WTC11 (cell line): Measurements from ENCODE around the gene FPGT. TPM values are rescaled to one million over a fixed set of nuclear protein-coding genes. Genes with fewer than 3 reads are reported as not detected.

Source experiments
- ATAC-seq: fragments of 200-7000 bp; cut with Tn5 transposase; 2 replicates; pipeline ENCODE4 v1.10.0; 2021; ENCODE audit warnings: mild to moderate bottlenecking, moderate library complexity
- CTCF ChIA-PET: fragments of 300-600 bp; sonication (Branson Sonifier 250); formaldehyde crosslinking; loops from one replicate; lab custom pipeline; 2021; ENCODE audit warnings: antibody characterized with exemption; lab: Charles Lee
- POLR2A ChIA-PET: fragments of 350-600 bp; sonication (Branson Sonifier 250); formaldehyde crosslinking; loops from one replicate; lab custom pipeline; 2021; ENCODE audit warnings: antibody characterized with exemption; lab: Charles Lee
- DNase-seq: peaks from one replicate; pipeline ENCODE4 v3.0.0; 2021; ENCODE audit warnings: low spot score
- H3K27ac Mint-ChIP-seq: 2 replicates; pipeline ENCODE4 v1.8.0; 2021; ENCODE audit warnings: mixed read lengths
- H3K27me3 Mint-ChIP-seq: 2 replicates; pipeline ENCODE4 v1.8.0; 2021; ENCODE audit warnings: low read depth, mild to moderate bottlenecking, moderate library complexity, mixed read lengths
- H3K36me3 Mint-ChIP-seq: 2 replicates; pipeline ENCODE4 v1.8.0; 2021; ENCODE audit warnings: mixed read lengths
- H3K4me1 Mint-ChIP-seq: 2 replicates; pipeline ENCODE4 v1.8.0; 2022; ENCODE audit warnings: mixed read lengths
- H3K4me3 Mint-ChIP-seq: 2 replicates; pipeline ENCODE4 v1.8.0; 2021; ENCODE audit warnings: mild to moderate bottlenecking, moderate library complexity, mixed read lengths
- H3K9me3 Mint-ChIP-seq: 2 replicates; pipeline ENCODE4 v1.8.0; 2021; ENCODE audit warnings: mixed read lengths
- ARID4B ChIP-seq: sonication (generic); formaldehyde crosslinking; IDR thresholded peaks from 2 replicates; pipeline ENCODE4 v1.8.0; 2023; ENCODE audit warnings: missing genetic modification reagents, mild to moderate bottlenecking, borderline replicate concordance
- CREB1 ChIP-seq: sonication (generic); formaldehyde crosslinking; IDR thresholded peaks from 2 replicates; pipeline ENCODE4 v1.8.0; 2023; ENCODE audit warnings: mild to moderate bottlenecking, missing genetic modification reagents
- CTCF ChIP-seq: fragments of 200-600 bp; IDR thresholded peaks from 2 replicates; pipeline ENCODE4 v1.8.0; 2022; ENCODE audit warnings: antibody characterized with exemption
- ETV6 ChIP-seq: sonication (generic); formaldehyde crosslinking; IDR thresholded peaks from 2 replicates; pipeline ENCODE4 v1.8.1; 2022; ENCODE audit warnings: mild to moderate bottlenecking, missing genetic modification reagents
- FOXP4 ChIP-seq: sonication (generic); formaldehyde crosslinking; IDR thresholded peaks from 2 replicates; pipeline ENCODE4 v1.8.0; 2022; ENCODE audit warnings: mild to moderate bottlenecking, missing genetic modification reagents
- GABPB1 ChIP-seq: sonication (generic); formaldehyde crosslinking; IDR thresholded peaks from 2 replicates; pipeline ENCODE4 v1.8.1; 2023; ENCODE audit warnings: mild to moderate bottlenecking, missing genetic modification reagents
- JUN ChIP-seq: sonication (generic); formaldehyde crosslinking; IDR thresholded peaks from 2 replicates; pipeline ENCODE4 v1.8.0; 2023; ENCODE audit warnings: mild to moderate bottlenecking, missing genetic modification reagents
- NR2C2 ChIP-seq: sonication (generic); formaldehyde crosslinking; IDR thresholded peaks from 2 replicates; pipeline ENCODE4 v1.8.0; 2022; ENCODE audit warnings: mild to moderate bottlenecking, missing genetic modification reagents
- PREB ChIP-seq: sonication (generic); formaldehyde crosslinking; IDR thresholded peaks from 2 replicates; pipeline ENCODE4 v1.8.1; 2022; ENCODE audit warnings: mild to moderate bottlenecking, missing genetic modification reagents, moderate library complexity, borderline replicate concordance
- RELA ChIP-seq: sonication (generic); formaldehyde crosslinking; IDR thresholded peaks from 2 replicates; pipeline ENCODE4 v1.8.1; 2022; ENCODE audit warnings: missing genetic modification reagents, mild to moderate bottlenecking, borderline replicate concordance
- SMAD3 ChIP-seq: sonication (generic); formaldehyde crosslinking; IDR thresholded peaks from 2 replicates; pipeline ENCODE4 v1.8.0; 2022; ENCODE audit warnings: missing genetic modification reagents, mild to moderate bottlenecking, borderline replicate concordance
- TCF7 ChIP-seq: sonication (generic); formaldehyde crosslinking; IDR thresholded peaks from 2 replicates; pipeline ENCODE4 v1.8.0; 2022; ENCODE audit warnings: mild to moderate bottlenecking, low read depth, missing genetic modification reagents, moderate library complexity
- TEAD1 ChIP-seq: sonication (generic); formaldehyde crosslinking; IDR thresholded peaks from 2 replicates; pipeline ENCODE4 v1.8.0; 2022; ENCODE audit warnings: mild to moderate bottlenecking, missing genetic modification reagents
- TP53 ChIP-seq: sonication (generic); formaldehyde crosslinking; IDR thresholded peaks from 2 replicates; pipeline ENCODE4 v1.8.1; 2023; ENCODE audit warnings: mild to moderate bottlenecking, missing genetic modification reagents
- ZNF138 ChIP-seq: sonication (generic); formaldehyde crosslinking; conservative IDR thresholded peaks from 2 replicates; pipeline ENCODE4 v1.8.1; 2022; ENCODE audit warnings: mild to moderate bottlenecking, moderate library complexity, missing genetic modification reagents
- ZNF532 ChIP-seq: fragments of 250-450 bp; sonication (Bioruptor Pico); IDR thresholded peaks from 2 replicates; pipeline ENCODE4 v1.9.0; 2021; ENCODE audit warnings: mild to moderate bottlenecking, borderline replicate concordance
- total RNA-seq: library from RNA; stranded (reverse); gene quantifications from 3 replicates; pipeline ENCODE4 v1.2.3, GENCODE V29; 2021

FPGT gene
- total RNA-seq, 1 experiment from 2014 or later: 3.9 TPM

- no peak for TF ChIP-seq ZNF532
- TF ChIP-seq SMAD3 (CRISPR knock-in tag): no peak
- no peak for TF ChIP-seq GABPB1
- TF ChIP-seq PREB (CRISPR knock-in tag): no peak
- no peak for TF ChIP-seq ZNF138
- TF ChIP-seq NR2C2 (CRISPR knock-in tag): no peak
- TF ChIP-seq JUN (CRISPR knock-in tag): no peak
- no peak for TF ChIP-seq CREB1 (CRISPR knock-in tag)
These were observed 39.0 kb downstream of the FPGT start (continued) for GRCh38 chr1:74237035-74237434.

- H3K36me3 Mint-ChIP-seq: no peaks in the 10 kb centered on the region
- peaks cover 43% of the 10 kb centered on the region for H3K27me3 Mint-ChIP-seq
- no peak overlapping the region for H3K4me3 Mint-ChIP-seq
- no peaks in the 10 kb centered on the region for H3K4me1 Mint-ChIP-seq
- TF ChIP-seq CTCF (no peak), TP53 (CRISPR knock-in tag) (no peak), FOXP4 (CRISPR knock-in tag) (no peak), ETV6 (CRISPR knock-in tag) (no peak), ARID4B (CRISPR knock-in tag) (no peak), RELA (CRISPR knock-in tag) (no peak), TCF7 (CRISPR knock-in tag) (no peak), JUN (CRISPR knock-in tag) (no peak), TEAD1 (CRISPR knock-in tag) (no peak)
- ChIA-PET CTCF (no interaction called here), POLR2A (no interaction called here)
- H3K27ac Mint-ChIP-seq: no peak overlapping the region
- H3K9me3 Mint-ChIP-seq: no peaks in the 10 kb centered on the region; the same call in 1 of the 2 replicates
- ATAC-seq: no peak
- no peak for DNase-seq
These were observed 39.7 kb downstream of the FPGT start for GRCh38 chr1:74237787-74238186.
